GM12878 (cell line): ENCODE data around the gene STAT5B. TPM values are rescaled to one million over a fixed set of nuclear protein-coding genes. Genes with fewer than 3 reads are reported as not detected.

ENCODE experiments used
- ATAC-seq: fragments of 200-7000 bp; cut with Tn5 transposase; 3 replicates; pipeline ENCODE4 v1.9.1; 2020; ENCODE audit warnings: mild to moderate bottlenecking, moderate library complexity
- BruUV-seq: library from RNA; stranded (reverse); fragments of 400-500 nt; replicated peaks from 2 replicates; lab custom pipeline; 2021; lab: Mats Ljungman, UMichigan
- CTCF ChIA-PET: fragments of 300-600 bp; sonication (Branson Sonifier 250); formaldehyde crosslinking; extraction: SDS; loops from one replicate; lab custom pipeline; 2021; ENCODE audit warnings: inconsistent platforms; lab: Yijun Ruan, JAX
- POLR2A ChIA-PET: fragments of 350-600 bp; formaldehyde crosslinking; extraction: SDS; loops from one replicate; lab custom pipeline; 2021; ENCODE audit warnings: inconsistent platforms; lab: Charles Lee
- RAD21 ChIA-PET: fragments of 300-600 bp; sonication (Branson Sonifier 250); formaldehyde crosslinking; loops from one replicate; lab custom pipeline; 2023; ENCODE audit warnings: antibody characterized with exemption; ENCODE audit not compliant: unreplicated experiment; lab: Charles Lee
- SMC1A ChIA-PET: fragments of 300-600 bp; sonication (Branson Sonifier 250); formaldehyde crosslinking; loops from one replicate; lab custom pipeline; 2023; ENCODE audit not compliant: unreplicated experiment, uncharacterized antibody; lab: Charles Lee
- DNase-seq: peaks from one replicate; pipeline ENCODE4 v3.0.0-alpha.2; 2011; ENCODE audit warnings: low read depth, low spot score
- FAIRE-seq: peaks from 3 replicates; lab custom pipeline; 2011; peaks lifted over from hg19 to GRCh38; lab: Jason Lieb, UNC
- H2AFZ ChIP-seq: 2 replicates; pipeline ENCODE4 v1.6.0; 2011; ENCODE audit warnings: low read depth, low read length, control low read depth; ENCODE audit not compliant: control insufficient read depth
- H3K27ac ChIP-seq: 2 replicates; pipeline ENCODE4 v1.5.1; 2011; ENCODE audit warnings: control low read depth; ENCODE audit not compliant: control insufficient read depth, insufficient read depth
- H3K27me3 ChIP-seq, 2 experiments: replicated peaks in 1 of 2; 2 replicates each; pipeline versions ENCODE4 v1.6.0 to v1.6.1; 2011; ENCODE audit warnings: low read length in 1 of 2; ENCODE audit not compliant: control insufficient read depth in 2 of 2, insufficient read depth in 2 of 2
- H3K36me3 ChIP-seq, 2 experiments: 2 replicates each; pipeline ENCODE4 v1.5.1; 2011; ENCODE audit warnings: low read length in 1 of 2; ENCODE audit not compliant: control insufficient read depth in 2 of 2, insufficient read depth in 2 of 2
- H3K4me1 ChIP-seq: 2 replicates; pipeline ENCODE4 v1.6.1; 2011; ENCODE audit warnings: mild to moderate bottlenecking, low read length, moderate library complexity, mixed read lengths; ENCODE audit not compliant: control insufficient read depth, insufficient read depth
- H3K4me2 ChIP-seq: 2 replicates; pipeline ENCODE4 v1.6.0; 2011; ENCODE audit warnings: control low read depth; ENCODE audit not compliant: control insufficient read depth, insufficient read depth
- H3K4me3 ChIP-seq: fragments of 200-600 bp; sonication (generic); 2 replicates; pipeline ENCODE4 v1.5.1; 2016
- H3K79me2 ChIP-seq: 2 replicates; pipeline ENCODE4 v1.6.0; 2011; ENCODE audit warnings: low read length; ENCODE audit not compliant: control insufficient read depth, insufficient read depth
- H3K9ac ChIP-seq: 2 replicates; pipeline ENCODE4 v1.8.0; 2011; ENCODE audit warnings: low read length, control low read depth, mixed read lengths; ENCODE audit not compliant: control insufficient read depth, insufficient read depth
- H3K9me3 ChIP-seq: replicated peaks from 3 replicates; pipeline ENCODE4 v1.5.1; 2011; ENCODE audit warnings: mild to moderate bottlenecking, low read length; ENCODE audit not compliant: control insufficient read depth, insufficient read depth
- H4K20me1 ChIP-seq: 2 replicates; pipeline ENCODE4 v1.6.0; 2011; ENCODE audit not compliant: control insufficient read depth, insufficient read depth
- CHD1 ChIP-seq: IDR thresholded peaks from 2 replicates; pipeline ENCODE4 v1.6.1; 2012; ENCODE audit warnings: low read depth, low read length, improper control_type of control experiment
- CHD4 ChIP-seq: fragments of 200-600 bp; sonication (generic); IDR thresholded peaks from 2 replicates; pipeline ENCODE4 v1.6.1; 2016; ENCODE audit warnings: mild to moderate bottlenecking
- NFYB ChIP-seq: IDR thresholded peaks from 2 replicates; pipeline ENCODE4 v1.6.1; 2011; ENCODE audit warnings: low read depth, mild to moderate bottlenecking, low read length, improper control_type of control experiment, moderate library complexity; ENCODE audit not compliant: insufficient read depth
- NR2C2 ChIP-seq: IDR thresholded peaks from 2 replicates; pipeline ENCODE4 v1.6.1; 2011; ENCODE audit warnings: borderline replicate concordance, low read depth; ENCODE audit not compliant: control insufficient read depth, insufficient read length
- NRF1 ChIP-seq: conservative IDR thresholded peaks from 2 replicates; pipeline ENCODE4 v1.6.1; 2011; ENCODE audit warnings: mild to moderate bottlenecking, low read depth, low read length, improper control_type of control experiment
- POU2F2 ChIP-seq: IDR thresholded peaks from 3 replicates; pipeline ENCODE4 v1.6.1; 2011; ENCODE audit warnings: low read depth, mild to moderate bottlenecking, low read length, borderline replicate concordance
- RB1 ChIP-seq: fragments of 450-650 bp; formaldehyde crosslinking; IDR thresholded peaks from 2 replicates; pipeline ENCODE4 v1.6.1; 2017; ENCODE audit warnings: mild to moderate bottlenecking, borderline replicate concordance
- SP1 ChIP-seq: IDR thresholded peaks from one replicate; pipeline ENCODE4 v1.6.1; 2011; ENCODE audit warnings: low read depth, low read length
- STAT1 ChIP-seq: fragments of 450-650 bp; conservative IDR thresholded peaks from 2 replicates; pipeline ENCODE4 v1.6.1; 2014; ENCODE audit warnings: antibody characterized with exemption, mild to moderate bottlenecking
- WGBS: methylation state at CpG from one replicate; pipeline ENCODE4 v1.1.6; 2016; ENCODE audit warnings: low lambda C conversion rate; ENCODE audit not compliant: insufficient replicate concordance, insufficient coverage; ENCODE audit errors: missing lambda C conversion rate; 5-methylcytosine and 5-hydroxymethylcytosine counted together
- in situ Hi-C: fragments of 300-500 bp; cut with MboI; formaldehyde crosslinking; loops from 9 replicates; pipeline ENCODE4 v1.14.3; 2018; ENCODE audit warnings: mixed read lengths
- intact Hi-C: fragments of 100-400 bp; cut with micrococcal nuclease; formaldehyde crosslinking; loops from one replicate; pipeline ENCODE4 v1.14.2; 2022; ENCODE audit not compliant: unreplicated experiment
- polyA plus RNA-seq, 11 experiments: library from polyadenylated mRNA; depleted of rRNA in 4 of 11; unstranded in 6 of 11; stranded (reverse) in 5 of 11; fragments of >200 nt; fragmentation: Nextera tagmentation in 4 of 11; fragmentation: Illumina TruSeq in 1 of 11; extraction: Ambion mirVana in 4 of 11; extraction: Trizol in 1 of 11; gene quantifications; 1 replicate in 1 of 11; 2 replicates in 10 of 11; pipeline versions ENCODE4 v1.2.1 to v1.2.3, GENCODE V29; 2011 to 2016; ENCODE audit warnings: inconsistent platforms in 2 of 11, missing spikeins in 2 of 11, low read depth in 1 of 11
- total RNA-seq, 4 experiments: library from RNA; depleted of rRNA in 3 of 4; stranded (reverse); fragments of >200 nt in 3 of 4; fragmentation: Illumina TruSeq in 1 of 4; extraction: Trizol in 1 of 4; gene quantifications; 2 replicates each; pipeline versions ENCODE4 v1.2.1 to v1.2.3, GENCODE V29; 2013 to 2021
- TF ChIP-seq, protein P1 (sequence below): IDR thresholded peaks from 2 replicates; pipeline ENCODE4 v1.6.1; 2012; ENCODE audit warnings: mild to moderate bottlenecking, low read depth, low read length

STAT5B gene
- total and polyA plus RNA-seq, 10 of the 15 experiments (the other 5 are each of a cell fraction or from before 2014, with no cell fraction given) = 11.0 to 69.6 (median 46.7) TPM

DNA sequence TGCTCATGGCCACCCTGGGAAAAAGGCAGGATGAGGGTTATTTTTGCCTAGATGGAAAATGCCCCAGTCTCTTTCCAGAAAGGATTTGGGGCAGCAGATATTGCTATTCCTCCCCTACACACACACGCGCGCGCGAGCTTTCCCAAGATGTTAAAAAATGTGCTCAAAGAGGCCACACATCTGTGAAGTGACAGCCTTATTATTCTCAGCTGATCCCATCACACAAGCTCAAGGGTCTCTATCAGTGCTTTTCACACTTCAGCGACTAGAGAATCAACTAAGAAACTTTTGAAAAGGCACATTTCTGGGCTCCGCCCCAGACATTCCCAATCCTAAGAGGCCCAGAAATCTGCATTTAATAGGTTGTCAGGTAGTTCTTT, 115.7 kb downstream of the STAT5B start:
- no peaks in the 10 kb centered on the region for H4K20me1 ChIP-seq
- ChIA-PET SMC1A (no interaction called here), POLR2A (interaction anchor here (0.6 to 1.0 kb wide), 4 partner anchors 92 to 316 kb away, joined by 3 to 5 read pairs (median 5); no protein-coding TSS in a partner anchor), CTCF (interaction anchor here (0.6 to 1.0 kb wide), 3 partner anchors 18 to 246 kb away, joined by 3 read pairs; partner anchors contain the start of gene GHDC), RAD21 (interaction anchor here (0.7 to 1.1 kb wide), 3 partner anchors 21 to 1680 kb away, joined by 3 to 7 read pairs (median 3); no protein-coding TSS in a partner anchor)
- FAIRE-seq (no peak), ATAC-seq (no peak), DNase-seq (no peak)
- in situ Hi-C loops (no loop called here), intact Hi-C loops (no loop called here)
- H3K4me3 ChIP-seq = no peak overlapping the region
- no TSS peak for BruUV-seq
- H3K4me2 ChIP-seq = no peak overlapping the region
- H3K79me2 ChIP-seq = no peaks in the 10 kb centered on the region
- H3K9me3 ChIP-seq = no peaks in the 10 kb centered on the region
- no peak for TF ChIP-seq POU2F2
- no peak for TF ChIP-seq RB1
- no peak for TF ChIP-seq NR2C2
- no peak for TF ChIP-seq STAT1
- no peak overlapping the region for H3K9ac ChIP-seq
- H3K27me3 ChIP-seq = no peaks in the 10 kb centered on the region
- no peak overlapping the region for H2AFZ ChIP-seq
- no peaks in the 10 kb centered on the region for H3K36me3 ChIP-seq
- H3K4me1 ChIP-seq = peaks cover 9% of the 10 kb centered on the region
- H3K27ac ChIP-seq = no peak overlapping the region
- 95% methylated on average over 7 of the region's 7 CpGs for WGBS

DNA sequence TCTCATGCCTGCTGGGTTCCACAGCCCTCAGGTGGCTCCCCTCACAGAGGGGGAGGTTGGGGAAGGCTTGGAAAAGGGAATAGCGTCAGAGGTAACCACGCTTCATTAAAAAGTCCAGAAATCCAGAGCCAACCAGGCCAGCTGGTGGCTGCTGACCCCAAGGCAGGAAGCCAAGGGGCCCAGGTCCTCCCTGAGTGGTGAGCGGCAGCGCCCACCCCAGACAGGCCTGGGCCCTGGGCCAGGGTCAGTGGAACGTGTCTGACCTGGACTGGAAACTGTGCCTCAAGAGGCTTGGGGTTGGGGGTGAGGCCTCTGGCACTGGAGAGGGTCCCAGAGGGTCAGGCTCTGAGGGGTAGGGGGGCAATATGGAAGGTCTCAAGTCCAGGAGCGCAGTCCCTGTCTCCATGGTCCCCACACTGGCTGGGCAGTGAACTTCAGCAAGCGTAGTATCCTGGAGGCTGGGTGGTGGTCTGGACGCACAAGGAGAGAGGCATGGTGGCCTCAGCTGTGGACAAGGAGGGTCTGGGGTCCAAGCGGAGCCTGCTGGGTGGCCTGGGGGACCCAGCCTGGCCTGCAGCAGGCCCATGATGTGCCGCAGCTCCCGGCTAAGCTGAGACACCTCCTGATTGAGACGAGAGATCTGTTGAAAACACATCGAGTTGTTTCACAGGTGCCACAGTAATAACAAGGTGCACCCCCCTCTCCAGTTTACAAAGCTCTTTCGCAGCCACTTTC, 116.2 kb downstream of the STAT5B start:
- no peaks in the 10 kb centered on the region for H3K27me3 ChIP-seq
- intact Hi-C loops = no loop called here
- BruUV-seq = no TSS peak
- H3K4me3 ChIP-seq = no peak overlapping the region
- ChIA-PET RAD21 (interaction anchor here (0.7 to 1.1 kb wide), 2 partner anchors 22 to 29 kb away, joined by 3 read pairs; no protein-coding TSS in a partner anchor), SMC1A (no interaction called here), POLR2A (interaction anchor here (0.6 to 1.0 kb wide), 5 partner anchors 24 to 317 kb away, joined by 3 to 5 read pairs (median 5); no protein-coding TSS in a partner anchor), CTCF (interaction anchor here (0.6 to 1.0 kb wide), 3 partner anchors 19 to 247 kb away, joined by 3 read pairs; partner anchors contain the start of gene GHDC)
- H2AFZ ChIP-seq = no peak overlapping the region
- H3K79me2 ChIP-seq = no peaks in the 10 kb centered on the region
- no peak overlapping the region for H3K9ac ChIP-seq
- no peak for TF ChIP-seq NFYB
- no peak for TF ChIP-seq SP1
- no peak for TF ChIP-seq CHD1
- no peak for TF ChIP-seq CHD4
- no peak for TF ChIP-seq NRF1
- TF ChIP-seq, protein P1, sequence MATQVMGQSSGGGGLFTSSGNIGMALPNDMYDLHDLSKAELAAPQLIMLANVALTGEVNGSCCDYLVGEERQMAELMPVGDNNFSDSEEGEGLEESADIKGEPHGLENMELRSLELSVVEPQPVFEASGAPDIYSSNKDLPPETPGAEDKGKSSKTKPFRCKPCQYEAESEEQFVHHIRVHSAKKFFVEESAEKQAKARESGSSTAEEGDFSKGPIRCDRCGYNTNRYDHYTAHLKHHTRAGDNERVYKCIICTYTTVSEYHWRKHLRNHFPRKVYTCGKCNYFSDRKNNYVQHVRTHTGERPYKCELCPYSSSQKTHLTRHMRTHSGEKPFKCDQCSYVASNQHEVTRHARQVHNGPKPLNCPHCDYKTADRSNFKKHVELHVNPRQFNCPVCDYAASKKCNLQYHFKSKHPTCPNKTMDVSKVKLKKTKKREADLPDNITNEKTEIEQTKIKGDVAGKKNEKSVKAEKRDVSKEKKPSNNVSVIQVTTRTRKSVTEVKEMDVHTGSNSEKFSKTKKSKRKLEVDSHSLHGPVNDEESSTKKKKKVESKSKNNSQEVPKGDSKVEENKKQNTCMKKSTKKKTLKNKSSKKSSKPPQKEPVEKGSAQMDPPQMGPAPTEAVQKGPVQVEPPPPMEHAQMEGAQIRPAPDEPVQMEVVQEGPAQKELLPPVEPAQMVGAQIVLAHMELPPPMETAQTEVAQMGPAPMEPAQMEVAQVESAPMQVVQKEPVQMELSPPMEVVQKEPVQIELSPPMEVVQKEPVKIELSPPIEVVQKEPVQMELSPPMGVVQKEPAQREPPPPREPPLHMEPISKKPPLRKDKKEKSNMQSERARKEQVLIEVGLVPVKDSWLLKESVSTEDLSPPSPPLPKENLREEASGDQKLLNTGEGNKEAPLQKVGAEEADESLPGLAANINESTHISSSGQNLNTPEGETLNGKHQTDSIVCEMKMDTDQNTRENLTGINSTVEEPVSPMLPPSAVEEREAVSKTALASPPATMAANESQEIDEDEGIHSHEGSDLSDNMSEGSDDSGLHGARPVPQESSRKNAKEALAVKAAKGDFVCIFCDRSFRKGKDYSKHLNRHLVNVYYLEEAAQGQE = no peak
- no peak overlapping the region for H3K27ac ChIP-seq
- WGBS = 71% methylated on average over 14 of the region's 14 CpGs
- H4K20me1 ChIP-seq = no peaks in the 10 kb centered on the region
- H3K9me3 ChIP-seq = no peaks in the 10 kb centered on the region
- in situ Hi-C loops = no loop called here
- ATAC-seq (no peak), DNase-seq (no peak), FAIRE-seq (no peak)
- peaks cover 9% of the 10 kb centered on the region for H3K4me1 ChIP-seq
- no peak overlapping the region for H3K4me2 ChIP-seq
- no peaks in the 10 kb centered on the region for H3K36me3 ChIP-seq
